GM23338 (cell line): Measurements from ENCODE around the gene NECAB3. TPM values are rescaled to one million over a fixed set of nuclear protein-coding genes. Genes with fewer than 3 reads are reported as not detected.

Source experiments
- ATAC-seq: fragments of 200-7000 bp; cut with Tn5 transposase; 3 replicates; pipeline ENCODE4 v1.9.1; 2020
- DNase-seq: peaks from one replicate; pipeline ENCODE4 v3.0.0-alpha.2; 2015; ENCODE audit warnings: low spot score
- H2AFZ ChIP-seq: fragments of 200-600 bp; sonication (generic); 2 replicates; pipeline ENCODE4 v1.8.0; 2016; ENCODE audit warnings: antibody characterized with exemption, mild to moderate bottlenecking, moderate library complexity
- H3F3A ChIP-seq: fragments of 200-600 bp; sonication (generic); replicated peaks from 2 replicates; pipeline ENCODE4 v1.8.0; 2017; ENCODE audit warnings: antibody characterized with exemption, mixed run types, low read depth
- H3K27ac ChIP-seq: fragments of 200-600 bp; sonication (generic); 2 replicates; pipeline ENCODE4 v1.6.1; 2016; ENCODE audit warnings: low read depth
- H3K27me3 ChIP-seq: fragments of 200-600 bp; sonication (generic); 2 replicates; pipeline ENCODE4 v1.8.0; 2016; ENCODE audit warnings: mild to moderate bottlenecking, mixed run types, moderate library complexity; ENCODE audit not compliant: insufficient read depth
- H3K36me3 ChIP-seq: fragments of 200-600 bp; sonication (generic); 2 replicates; pipeline ENCODE4 v1.8.0; 2016; ENCODE audit warnings: mild to moderate bottlenecking; ENCODE audit not compliant: insufficient read depth
- H3K4me1 ChIP-seq: fragments of 200-600 bp; sonication (generic); 2 replicates; pipeline ENCODE4 v1.8.0; 2016; ENCODE audit warnings: mild to moderate bottlenecking, moderate library complexity; ENCODE audit not compliant: insufficient read depth
- H3K4me2 ChIP-seq: fragments of 200-600 bp; sonication (generic); 2 replicates; pipeline ENCODE4 v1.7.1; 2017; ENCODE audit warnings: mixed run types
- H3K4me3 ChIP-seq: fragments of 200-600 bp; sonication (generic); 2 replicates; pipeline ENCODE4 v1.6.1; 2016; ENCODE audit warnings: mixed run types
- H3K79me2 ChIP-seq: fragments of 200-600 bp; sonication (generic); replicated peaks from 2 replicates; pipeline ENCODE4 v1.8.0; 2017; ENCODE audit warnings: mild to moderate bottlenecking; ENCODE audit not compliant: insufficient read depth
- H3K9me2 ChIP-seq: fragments of 200-600 bp; sonication (generic); 2 replicates; pipeline ENCODE4 v1.8.0; 2017; ENCODE audit not compliant: insufficient read depth
- H4K20me1 ChIP-seq: fragments of 200-600 bp; sonication (generic); replicated peaks from 2 replicates; pipeline ENCODE4 v1.8.0; 2017; ENCODE audit warnings: mild to moderate bottlenecking; ENCODE audit not compliant: insufficient read depth
- H3K27ac Mint-ChIP-seq: 2 replicates; pipeline ENCODE4 v1.8.0; 2020; ENCODE audit warnings: inconsistent platforms, mild to moderate bottlenecking, moderate library complexity, mixed read lengths
- H3K27me3 Mint-ChIP-seq: 3 replicates; pipeline ENCODE4 v1.8.0; 2022; ENCODE audit warnings: low read depth, mild to moderate bottlenecking, moderate library complexity, mixed read lengths, inconsistent platforms; ENCODE audit not compliant: insufficient read depth, poor library complexity
- H3K36me3 Mint-ChIP-seq: 3 replicates; pipeline ENCODE4 v1.8.0; 2021; ENCODE audit warnings: low read depth, mild to moderate bottlenecking, inconsistent platforms, moderate library complexity, mixed read lengths
- H3K4me1 Mint-ChIP-seq: 3 replicates; pipeline ENCODE4 v1.8.0; 2020; ENCODE audit warnings: mild to moderate bottlenecking, inconsistent platforms, mixed read lengths
- H3K4me3 Mint-ChIP-seq: 3 replicates; pipeline ENCODE4 v1.8.0; 2021; ENCODE audit warnings: moderate library complexity, mild to moderate bottlenecking, inconsistent platforms, mixed read lengths
- H3K9me3 Mint-ChIP-seq: 3 replicates; pipeline ENCODE4 v1.8.0; 2020; ENCODE audit warnings: moderate library complexity, mild to moderate bottlenecking, inconsistent platforms, mixed read lengths
- CREB1 ChIP-seq: fragments of 250-450 bp; sonication (Bioruptor Pico); IDR thresholded peaks from 2 replicates; pipeline ENCODE4 v1.5.0; 2020; ENCODE audit warnings: low read depth, mild to moderate bottlenecking, moderate library complexity
- CTCF ChIP-seq, 2 experiments: fragments of 200-600 bp in 1 of 2; sonication (generic) in 1 of 2; conservative IDR thresholded peaks; 2 replicates each; pipeline versions ENCODE4 v1.5.1 to v1.6.1; 2016 to 2017; ENCODE audit warnings: antibody characterized with exemption in 2 of 2, low read depth in 2 of 2, mild to moderate bottlenecking in 2 of 2, moderate library complexity in 1 of 2
- ETS1 ChIP-seq: IDR thresholded peaks from 2 replicates; pipeline ENCODE4 v1.6.1; 2016; ENCODE audit warnings: antibody characterized with exemption
- EZH2 ChIP-seq: fragments of 200-600 bp; sonication (generic); IDR thresholded peaks from one replicate; pipeline ENCODE4 v1.8.0; 2017; ENCODE audit warnings: antibody characterized with exemption, mild to moderate bottlenecking, low read depth; ENCODE audit not compliant: unreplicated experiment
- EZH2phosphoT487 ChIP-seq: fragments of 200-600 bp; sonication (generic); IDR thresholded peaks from one replicate; pipeline ENCODE4 v1.8.1; 2018; ENCODE audit warnings: antibody characterized with exemption; ENCODE audit not compliant: unreplicated experiment
- JUNB ChIP-seq: IDR thresholded peaks from one replicate; pipeline ENCODE4 v1.6.1; 2016; ENCODE audit warnings: antibody characterized with exemption; ENCODE audit not compliant: unreplicated experiment
- NANOG ChIP-seq: IDR thresholded peaks from 2 replicates; pipeline ENCODE4 v1.6.1; 2016; ENCODE audit warnings: antibody characterized with exemption, borderline replicate concordance
- POLR2AphosphoS5 ChIP-seq: IDR thresholded peaks from 2 replicates; pipeline ENCODE4 v1.6.1; 2016; ENCODE audit warnings: antibody characterized with exemption, low read depth
- REST ChIP-seq: IDR thresholded peaks from one replicate; pipeline ENCODE4 v1.6.1; 2018; ENCODE audit warnings: antibody characterized with exemption; ENCODE audit not compliant: unreplicated experiment
- STAT1 ChIP-seq: IDR thresholded peaks from one replicate; pipeline ENCODE4 v1.6.1; 2016; ENCODE audit warnings: antibody characterized with exemption; ENCODE audit not compliant: unreplicated experiment
- ZNF114 ChIP-seq: fragments of 250-450 bp; sonication (Bioruptor Pico); IDR thresholded peaks from 2 replicates; pipeline ENCODE4 v1.5.0; 2020; ENCODE audit warnings: mild to moderate bottlenecking, moderate library complexity
- ZNF331 ChIP-seq: fragments of 250-450 bp; sonication (Bioruptor Pico); IDR thresholded peaks from 2 replicates; pipeline ENCODE4 v1.5.0; 2020; ENCODE audit warnings: low read depth, mild to moderate bottlenecking, moderate library complexity
- ZNF462 ChIP-seq: fragments of 250-450 bp; sonication (Bioruptor Pico); IDR thresholded peaks from 2 replicates; pipeline ENCODE4 v1.5.0; 2020; ENCODE audit warnings: mild to moderate bottlenecking, moderate library complexity
- polyA plus RNA-seq: library from polyadenylated mRNA; unstranded; fragments of >200 nt; fragmentation: Nextera tagmentation; extraction: Ambion mirVana; gene quantifications from 2 replicates; pipeline ENCODE4 v1.2.1, GENCODE V29; 2016
- total RNA-seq: library from RNA; depleted of rRNA; stranded (reverse); fragments of >200 nt; shearing (Covaris generic); gene quantifications from 2 replicates; pipeline ENCODE4 v1.2.3, GENCODE V29; 2014

Gene NECAB3
- total and polyA plus RNA-seq, 2 experiments from 2014 or later, result 8.5 to 28.4 TPM

GRCh38 chr20:33676652-33677645 is 2.7 kb upstream of the NECAB3 start:
- Mint-ChIP-seq H3K4me3 (no peak overlapping the region), H3K4me1 (peaks cover 33% of the 10 kb centered on the region), H3K27me3 (peaks cover 20% of the 10 kb centered on the region), H3K36me3 (peaks cover 41% of the 10 kb centered on the region), H3K27ac (no peak overlapping the region), H3K9me3 (no peaks in the 10 kb centered on the region; the same call in 2 of the 3 replicates)
- Histone ChIP-seq H3K27me3 (no peaks in the 10 kb centered on the region), H3K36me3 (peaks cover 4% of the 10 kb centered on the region; the same call in 1 of the 2 replicates), H4K20me1 (peaks cover 7% of the 10 kb centered on the region; the same call in 1 of the 2 replicates), H3K9me2 (no peaks in the 10 kb centered on the region), H2AFZ (no peak overlapping the region), H3K4me3 (no peak overlapping the region), H3F3A (peaks cover 15% of the 10 kb centered on the region; the same call in 1 of the 2 replicates), H3K27ac (no peak overlapping the region), H3K4me2 (no peak overlapping the region), H3K4me1 (peaks cover 19% of the 10 kb centered on the region), H3K79me2 (peaks cover 5% of the 10 kb centered on the region)
- TF ChIP-seq ZNF462 (CRISPR knock-in tag) (no peak), NANOG (no peak), ZNF331 (CRISPR knock-in tag) (no peak), CTCF (conservative IDR thresholded peaks at IDR 0.05; ENCODE audit: low read depth in 2 of 2) (no peak), REST (no peak), EZH2 (no peak), STAT1 (no peak), EZH2phosphoT487 (no peak), ETS1 (no peak), JUNB (no peak), ZNF114 (CRISPR knock-in tag) (no peak), CREB1 (CRISPR knock-in tag) (no peak), POLR2AphosphoS5 (no peak)
- DNase-seq, result no peak
- no peak for ATAC-seq
